ENCODE measurements around the gene LOX.

The LOX gene

DNA sequence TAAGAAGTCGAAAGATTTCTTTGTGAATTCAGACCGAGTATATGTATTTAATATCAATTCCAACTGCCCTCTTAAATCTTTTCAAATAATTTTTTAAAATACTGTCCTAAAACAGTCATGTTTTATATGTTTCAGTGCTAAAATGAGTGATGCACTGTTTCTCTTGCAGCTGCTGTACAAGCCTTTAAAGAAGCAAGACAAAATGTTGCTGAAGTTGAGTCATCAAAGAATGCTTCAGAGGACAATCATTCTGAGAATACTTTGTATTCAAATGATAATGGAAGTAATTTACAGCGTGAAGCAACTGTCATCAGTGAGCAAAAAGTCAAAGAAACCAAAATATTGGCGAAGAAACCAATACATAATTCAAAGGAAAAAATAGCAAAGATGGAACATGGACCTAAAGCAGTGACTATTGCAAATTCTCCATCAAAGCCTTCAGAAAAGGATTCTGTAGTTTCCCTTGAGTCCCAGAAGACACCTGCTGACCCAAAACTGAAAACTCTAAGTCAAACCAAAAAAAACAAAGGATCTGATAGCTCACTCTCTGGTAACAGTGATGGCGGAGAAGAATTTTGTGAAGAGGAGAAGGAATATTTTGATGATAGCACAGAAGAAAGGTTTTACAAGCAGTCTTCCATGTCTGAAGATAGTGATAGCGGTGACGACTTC, 58.0 kb downstream of the LOX start:
- TF ChIP-seq, protein P1, sequence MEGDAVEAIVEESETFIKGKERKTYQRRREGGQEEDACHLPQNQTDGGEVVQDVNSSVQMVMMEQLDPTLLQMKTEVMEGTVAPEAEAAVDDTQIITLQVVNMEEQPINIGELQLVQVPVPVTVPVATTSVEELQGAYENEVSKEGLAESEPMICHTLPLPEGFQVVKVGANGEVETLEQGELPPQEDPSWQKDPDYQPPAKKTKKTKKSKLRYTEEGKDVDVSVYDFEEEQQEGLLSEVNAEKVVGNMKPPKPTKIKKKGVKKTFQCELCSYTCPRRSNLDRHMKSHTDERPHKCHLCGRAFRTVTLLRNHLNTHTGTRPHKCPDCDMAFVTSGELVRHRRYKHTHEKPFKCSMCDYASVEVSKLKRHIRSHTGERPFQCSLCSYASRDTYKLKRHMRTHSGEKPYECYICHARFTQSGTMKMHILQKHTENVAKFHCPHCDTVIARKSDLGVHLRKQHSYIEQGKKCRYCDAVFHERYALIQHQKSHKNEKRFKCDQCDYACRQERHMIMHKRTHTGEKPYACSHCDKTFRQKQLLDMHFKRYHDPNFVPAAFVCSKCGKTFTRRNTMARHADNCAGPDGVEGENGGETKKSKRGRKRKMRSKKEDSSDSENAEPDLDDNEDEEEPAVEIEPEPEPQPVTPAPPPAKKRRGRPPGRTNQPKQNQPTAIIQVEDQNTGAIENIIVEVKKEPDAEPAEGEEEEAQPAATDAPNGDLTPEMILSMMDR (IDR thresholded peaks at IDR 0.05), result no peak

GRCh38 chr5:122015471-122015870, 62.6 kb downstream of the LOX start:
- TF ChIP-seq, protein P1 (IDR thresholded peaks at IDR 0.05), result no peak

DNA sequence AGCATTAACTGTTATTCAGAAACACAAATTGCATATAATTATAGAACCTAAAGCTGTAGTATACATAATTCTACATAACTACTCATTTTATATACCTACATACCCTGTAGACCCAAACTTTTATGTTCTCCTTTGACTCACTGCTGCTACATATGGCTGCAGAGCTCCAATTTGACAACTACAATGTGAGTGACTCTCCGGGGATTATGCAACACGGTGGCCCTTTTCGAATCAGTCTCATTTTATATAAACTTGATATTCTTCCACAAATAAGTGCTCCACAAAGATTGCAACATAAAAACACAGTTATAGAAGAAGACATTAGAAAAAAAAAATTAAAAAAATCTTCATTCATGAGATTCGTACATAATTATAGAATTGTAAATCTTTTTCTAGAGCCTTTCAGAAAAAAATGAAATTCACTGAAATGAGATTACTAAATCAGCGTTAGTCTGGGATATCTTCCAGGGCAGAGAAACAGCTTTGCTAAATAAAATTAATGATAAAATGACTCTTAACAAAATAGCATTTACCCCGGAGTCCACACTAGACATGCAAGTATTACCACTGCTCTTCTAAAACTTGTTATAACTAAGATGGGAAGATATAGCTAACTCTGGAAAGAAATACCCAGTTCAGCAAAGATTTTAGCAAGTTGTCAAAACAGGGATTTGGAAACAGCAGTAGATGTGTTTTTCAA, 63.7 kb downstream of the LOX start:
- TF ChIP-seq, protein P1 (IDR thresholded peaks at IDR 0.05), result no peak
